GM21526 (cell line): ENCODE data around the gene RTN4IP1.
A peak's percentile ranks its signal among the peaks of the same experiment; 100 is the strongest.
"Not testable (repeated sequence)": the region's sequence is repeated elsewhere in the genome, so short reads cannot be mapped to it uniquely, and the experiment has no call there.

Experiments
- ATAC-seq: cut with Tn5 transposase; IDR thresholded peaks from one replicate; pipeline ENCODE4 v1.9.1; 2021; ENCODE audit warnings: moderate library complexity; ENCODE audit not compliant: unreplicated experiment, low FRiP score

Gene RTN4IP1

GRCh38 chr6:106628658-106629102, 618 bp downstream of the RTN4IP1 start:
- ATAC-seq, result peak; percentile 12

- ATAC-seq, result not testable (repeated sequence)
These were observed 1.5 kb downstream of the RTN4IP1 start for GRCh38 chr6:106627760-106628159.

GRCh38 chr6:106626485-106626884, 2.8 kb downstream of the RTN4IP1 start:
- no peak for ATAC-seq

GRCh38 chr6:106623039-106623438, 6.3 kb downstream of the RTN4IP1 start:
- no peak for ATAC-seq

- ATAC-seq, result no peak
These were observed 6.9 kb downstream of the RTN4IP1 start for GRCh38 chr6:106622412-106622811.

GRCh38 chr6:106620931-106621672, 8.2 kb downstream of the RTN4IP1 start:
- no peak for ATAC-seq

GRCh38 chr6:106619223-106619622, 10.1 kb downstream of the RTN4IP1 start:
- ATAC-seq, result no peak

GRCh38 chr6:106618324-106618723, 11.0 kb downstream of the RTN4IP1 start:
- no peak for ATAC-seq

GRCh38 chr6:106617857-106618256, 11.4 kb downstream of the RTN4IP1 start:
- no peak for ATAC-seq

GRCh38 chr6:106617302-106617701, 12.0 kb downstream of the RTN4IP1 start:
- no peak for ATAC-seq

- no peak for ATAC-seq
These were observed 14.6 kb downstream of the RTN4IP1 start for GRCh38 chr6:106614592-106615257.

- no peak for ATAC-seq
These were observed 15.1 kb downstream of the RTN4IP1 start for GRCh38 chr6:106614166-106614565.

- ATAC-seq, result no peak
These were observed 15.7 kb downstream of the RTN4IP1 start for GRCh38 chr6:106613590-106613989.

- no peak for ATAC-seq
These were observed 16.5 kb downstream of the RTN4IP1 start for GRCh38 chr6:106612671-106613416.

- ATAC-seq, result no peak
These were observed 18.3 kb downstream of the RTN4IP1 start for GRCh38 chr6:106611030-106611429.

- ATAC-seq, result no peak
These were observed 19.6 kb downstream of the RTN4IP1 start for GRCh38 chr6:106609699-106610098.

- ATAC-seq, result peak; percentile 66
These were observed 21.1 kb downstream of the RTN4IP1 start for GRCh38 chr6:106608080-106608668.

GRCh38 chr6:106600329-106600728, 29.0 kb downstream of the RTN4IP1 start:
- no peak for ATAC-seq

GRCh38 chr6:106599440-106599839, 29.9 kb downstream of the RTN4IP1 start:
- no peak for ATAC-seq

GRCh38 chr6:106591111-106591825, 38.0 kb downstream of the RTN4IP1 start:
- ATAC-seq, result no peak
